NT2/D1 (cell line): Measurements from ENCODE around the gene ZPLD1.

Experiments used
- DNase-seq: peaks from one replicate; pipeline ENCODE4 v3.0.0-alpha.2; 2011; ENCODE audit warnings: low read depth, low spot score
- H3K27me3 ChIP-seq: 2 replicates; pipeline ENCODE4 v1.6.0; 2011; ENCODE audit warnings: mild to moderate bottlenecking; ENCODE audit not compliant: insufficient read length, insufficient read depth
- H3K36me3 ChIP-seq: 2 replicates; pipeline ENCODE4 v1.6.1; 2011; ENCODE audit warnings: mild to moderate bottlenecking, low read length, mixed read lengths; ENCODE audit not compliant: insufficient read depth, insufficient read length
- H3K4me1 ChIP-seq: 2 replicates; pipeline ENCODE4 v1.5.1; 2011; ENCODE audit not compliant: insufficient read depth, insufficient read length
- H3K4me3 ChIP-seq: 2 replicates; pipeline ENCODE4 v1.5.1; 2011; ENCODE audit warnings: low read depth; ENCODE audit not compliant: insufficient read length
- H3K9ac ChIP-seq: 2 replicates; pipeline ENCODE4 v1.6.0; 2011; ENCODE audit warnings: low read depth; ENCODE audit not compliant: insufficient read length
- H3K9me3 ChIP-seq: 2 replicates; pipeline ENCODE4 v1.5.1; 2011; ENCODE audit warnings: mild to moderate bottlenecking, low read length; ENCODE audit not compliant: insufficient read depth
- SUZ12 ChIP-seq: IDR thresholded peaks from 2 replicates; pipeline ENCODE4 v1.6.1; 2011; ENCODE audit not compliant: insufficient read length, insufficient read depth; ENCODE audit errors: extremely low read depth
- YY1 ChIP-seq: IDR thresholded peaks from 2 replicates; pipeline ENCODE4 v1.6.1; 2011; ENCODE audit not compliant: insufficient read length, insufficient read depth
- ZNF274 ChIP-seq: IDR thresholded peaks from 2 replicates; pipeline ENCODE4 v1.6.1; 2011; ENCODE audit warnings: mild to moderate bottlenecking, low read depth, low read length

The ZPLD1 gene

GRCh38 chr3:102400766-102401165 lies 34.0 kb upstream of the ZPLD1 start:
- Histone ChIP-seq H3K9ac (no peak overlapping the region), H3K4me3 (no peak overlapping the region)
- no peak for DNase-seq

DNA sequence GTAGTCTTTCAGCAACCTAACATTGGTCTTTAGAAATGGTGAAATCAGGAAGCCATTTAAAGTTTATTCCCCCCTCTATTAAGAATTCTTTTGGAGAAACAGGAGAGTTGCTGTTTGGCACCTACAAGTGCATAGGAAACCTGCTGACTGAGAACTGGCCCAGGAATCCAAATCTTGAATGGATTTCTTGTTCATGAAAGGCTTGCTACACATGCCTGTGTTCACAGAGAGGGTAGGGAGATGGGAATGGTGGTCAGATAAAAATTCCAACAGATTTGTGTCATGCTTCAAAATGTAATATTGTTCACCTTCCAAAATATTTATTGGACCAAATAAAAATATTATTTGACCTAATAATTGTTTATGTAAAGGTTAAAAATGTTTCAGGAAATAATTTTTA lies 24.2 kb upstream of the ZPLD1 start:
- Histone ChIP-seq H3K9ac (no peak overlapping the region), H3K4me1 (no peaks in the 10 kb centered on the region), H3K27me3 (no peaks in the 10 kb centered on the region), H3K36me3 (no peaks in the 10 kb centered on the region), H3K4me3 (no peak overlapping the region), H3K9me3 (no peaks in the 10 kb centered on the region)
- no peak for DNase-seq
- TF ChIP-seq YY1 (no peak), ZNF274 (no peak), SUZ12 (no peak)

More at GRCh38 chr3:102400766-102401165, 34.0 kb upstream of the ZPLD1 start:
- no peaks in the 10 kb centered on the region for H3K4me1 ChIP-seq
- H3K27me3 ChIP-seq, result no peaks in the 10 kb centered on the region
- no peak for TF ChIP-seq YY1
- no peak for TF ChIP-seq ZNF274
- no peak for TF ChIP-seq SUZ12
- H3K36me3 ChIP-seq, result no peaks in the 10 kb centered on the region
- no peaks in the 10 kb centered on the region for H3K9me3 ChIP-seq

DNA sequence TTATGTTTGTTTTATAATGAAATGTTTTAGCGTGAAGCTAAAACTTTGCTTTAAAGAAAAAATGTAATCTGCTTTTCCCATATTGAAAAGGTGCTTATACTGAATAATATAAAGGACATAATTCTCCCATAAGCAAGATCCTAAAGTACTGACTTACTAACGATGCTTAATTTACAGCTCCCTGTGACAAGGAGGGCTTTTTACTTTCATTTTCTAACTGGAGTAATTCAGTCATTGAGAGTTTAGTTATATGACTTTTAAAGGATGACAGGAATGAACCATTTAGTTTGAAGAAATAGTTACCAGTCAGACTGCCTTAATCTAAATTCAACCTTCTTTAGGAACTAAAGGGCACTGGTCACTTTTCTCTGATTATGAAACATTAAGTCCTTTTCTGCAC lies 19.3 kb upstream of the ZPLD1 start:
- Histone ChIP-seq H3K9me3 (no peaks in the 10 kb centered on the region), H3K36me3 (no peaks in the 10 kb centered on the region), H3K27me3 (no peaks in the 10 kb centered on the region), H3K9ac (no peak overlapping the region), H3K4me1 (no peaks in the 10 kb centered on the region), H3K4me3 (no peak overlapping the region)
- no peak for DNase-seq
- TF ChIP-seq ZNF274, result no peak
- no peak for TF ChIP-seq SUZ12
- TF ChIP-seq YY1, result no peak

- Histone ChIP-seq H3K9ac (no peak overlapping the region), H3K36me3 (no peaks in the 10 kb centered on the region), H3K4me1 (no peaks in the 10 kb centered on the region), H3K9me3 (no peaks in the 10 kb centered on the region), H3K4me3 (no peak overlapping the region), H3K27me3 (no peaks in the 10 kb centered on the region)
- no peak for DNase-seq
- TF ChIP-seq SUZ12, result no peak
- TF ChIP-seq YY1, result no peak
- no peak for TF ChIP-seq ZNF274
These were observed 15.0 kb upstream of the ZPLD1 start for GRCh38 chr3:102419786-102420185.

DNA sequence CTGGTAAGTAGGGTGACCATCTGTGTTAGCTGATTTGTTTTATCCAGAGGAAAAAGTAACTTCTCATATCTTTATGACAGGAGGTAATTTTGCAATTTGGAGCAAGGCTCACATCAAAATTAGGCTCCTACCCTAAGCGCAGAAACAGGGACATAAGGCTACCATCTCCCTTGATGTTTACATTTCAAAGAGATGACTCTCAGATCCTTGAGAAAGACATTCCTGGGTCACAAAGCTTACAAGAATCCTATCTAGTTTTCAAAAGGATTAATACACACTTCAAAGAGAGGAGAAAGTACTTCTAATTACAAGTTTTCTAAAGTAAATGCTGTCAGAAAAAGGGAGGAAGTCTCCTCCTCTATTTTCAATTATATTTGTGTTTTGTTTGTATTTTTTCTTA lies 7.0 kb downstream of the ZPLD1 start:
- peak; percentile 6 for DNase-seq
- H3K9ac ChIP-seq, result no peak overlapping the region
- no peak overlapping the region for H3K4me3 ChIP-seq
- H3K27me3 ChIP-seq, result peaks cover 61% of the 10 kb centered on the region
- no peaks in the 10 kb centered on the region for H3K36me3 ChIP-seq
- H3K9me3 ChIP-seq, result no peaks in the 10 kb centered on the region
- no peak for TF ChIP-seq SUZ12
- TF ChIP-seq ZNF274, result no peak
- no peaks in the 10 kb centered on the region for H3K4me1 ChIP-seq

- Histone ChIP-seq H3K9me3 (no peaks in the 10 kb centered on the region), H3K4me1 (no peaks in the 10 kb centered on the region), H3K4me3 (no peak overlapping the region), H3K27me3 (peaks cover 56% of the 10 kb centered on the region), H3K36me3 (no peaks in the 10 kb centered on the region), H3K9ac (no peak overlapping the region)
- DNase-seq, result no peak
- TF ChIP-seq ZNF274 (no peak), YY1 (no peak), SUZ12 (no peak)
These were observed 8.2 kb downstream of the ZPLD1 start for GRCh38 chr3:102443021-102443420.

GRCh38 chr3:102444101-102444500 lies 9.3 kb downstream of the ZPLD1 start:
- Histone ChIP-seq H3K4me3 (no peak overlapping the region), H3K9ac (no peak overlapping the region), H3K36me3 (no peaks in the 10 kb centered on the region), H3K27me3 (peaks cover 48% of the 10 kb centered on the region), H3K4me1 (no peaks in the 10 kb centered on the region), H3K9me3 (no peaks in the 10 kb centered on the region)
- no peak for TF ChIP-seq SUZ12
- TF ChIP-seq ZNF274, result no peak
- no peak for TF ChIP-seq YY1
- no peak for DNase-seq

GRCh38 chr3:102447272-102447671 lies 12.5 kb downstream of the ZPLD1 start:
- Histone ChIP-seq H3K9ac (no peak overlapping the region), H3K4me3 (no peak overlapping the region), H3K27me3 (peaks cover 20% of the 10 kb centered on the region), H3K9me3 (no peaks in the 10 kb centered on the region), H3K4me1 (no peaks in the 10 kb centered on the region), H3K36me3 (no peaks in the 10 kb centered on the region)
- TF ChIP-seq YY1, result no peak
- TF ChIP-seq ZNF274, result no peak
- no peak for TF ChIP-seq SUZ12
- no peak for DNase-seq
